Endodermal cell (in vitro differentiated cells): ENCODE measurements around the gene CEBPG. TPM values are rescaled to one million over a fixed set of nuclear protein-coding genes. Genes with fewer than 3 reads are reported as not detected.

Experiments
- DNase-seq: peaks from one replicate; pipeline ENCODE4 v3.0.0-alpha.2; 2017
- H3K27ac ChIP-seq: 2 replicates; pipeline ENCODE4 v1.5.1; 2013; ENCODE audit warnings: mild to moderate bottlenecking, low read depth, low read length, moderate library complexity
- H3K27me3 ChIP-seq: 2 replicates; pipeline ENCODE4 v1.6.1; 2013; ENCODE audit warnings: mild to moderate bottlenecking, low read length, moderate library complexity; ENCODE audit not compliant: insufficient read depth, control insufficient read depth, poor library complexity, severe bottlenecking
- H3K36me3 ChIP-seq: 2 replicates; pipeline ENCODE4 v1.7.0; 2013; ENCODE audit warnings: mild to moderate bottlenecking, low read length, moderate library complexity; ENCODE audit not compliant: control insufficient read depth, insufficient read depth
- H3K4me1 ChIP-seq: one replicate; pipeline ENCODE4 v1.7.0; 2013; ENCODE audit warnings: low read length; ENCODE audit not compliant: control insufficient read depth, insufficient read depth
- H3K4me3 ChIP-seq: 2 replicates; pipeline ENCODE4 v1.5.1; 2013; ENCODE audit warnings: mild to moderate bottlenecking, low read length, moderate library complexity
- H3K9ac ChIP-seq: 2 replicates; pipeline ENCODE4 v1.6.1; 2013; ENCODE audit warnings: mild to moderate bottlenecking, low read length, moderate library complexity; ENCODE audit not compliant: poor library complexity, severe bottlenecking; ENCODE audit errors: extremely low read depth
- H3K9me3 ChIP-seq: 2 replicates; pipeline ENCODE4 v1.6.1; 2013; ENCODE audit warnings: mild to moderate bottlenecking, low read length, moderate library complexity; ENCODE audit not compliant: control insufficient read depth
- H3K27ac Mint-ChIP-seq: 2 replicates; pipeline ENCODE4 v1.8.0; 2020; ENCODE audit warnings: mixed read lengths
- H3K27me3 Mint-ChIP-seq: 2 replicates; pipeline ENCODE4 v1.8.0; 2021; ENCODE audit warnings: mild to moderate bottlenecking, mixed read lengths; ENCODE audit not compliant: insufficient read depth
- H3K36me3 Mint-ChIP-seq: 2 replicates; pipeline ENCODE4 v1.8.0; 2020; ENCODE audit warnings: low read depth, mixed read lengths
- H3K4me1 Mint-ChIP-seq: 2 replicates; pipeline ENCODE4 v1.8.0; 2020; ENCODE audit warnings: mixed read lengths
- H3K4me3 Mint-ChIP-seq: 2 replicates; pipeline ENCODE4 v1.8.0; 2020; ENCODE audit warnings: mild to moderate bottlenecking, moderate library complexity, mixed read lengths
- H3K9me3 Mint-ChIP-seq: 2 replicates; pipeline ENCODE4 v1.8.0; 2020; ENCODE audit warnings: mild to moderate bottlenecking, mixed read lengths
- CTCF ChIP-seq: fragments of 200-600 bp; sonication (generic); conservative IDR thresholded peaks from 2 replicates; pipeline ENCODE4 v1.5.0; 2021; ENCODE audit warnings: antibody characterized with exemption, mild to moderate bottlenecking
- WGBS, 2 experiments: methylation state at CpG; one replicate each; pipeline versions ENCODE4 v1.1.5 to v1.1.7; 2013; ENCODE audit warnings: missing lambda C conversion rate in 2 of 2, mixed read lengths in 1 of 2; ENCODE audit not compliant: insufficient coverage in 1 of 2, insufficient read length in 1 of 2; 5-methylcytosine and 5-hydroxymethylcytosine counted together
- total RNA-seq, 2 donors: library from RNA; stranded (reverse); fragmentation: NEBNext Ultra II Directional in 1 of 2; extraction: Animal tissue kit (Norgen Biotek cat#: 25700) in 1 of 2; gene quantifications; 2 replicates in 1 of 2; 3 replicates in 1 of 2; pipeline ENCODE4 v1.2.1, GENCODE V29; 2021

Gene CEBPG
- total RNA-seq, 2 donors from 2014 or later: 31.9 to 33.8 TPM

- TF ChIP-seq CTCF: peak; percentile 34
Measured at GRCh38 chr19:33427801-33428626, 54.5 kb downstream of the CEBPG start.

DNA sequence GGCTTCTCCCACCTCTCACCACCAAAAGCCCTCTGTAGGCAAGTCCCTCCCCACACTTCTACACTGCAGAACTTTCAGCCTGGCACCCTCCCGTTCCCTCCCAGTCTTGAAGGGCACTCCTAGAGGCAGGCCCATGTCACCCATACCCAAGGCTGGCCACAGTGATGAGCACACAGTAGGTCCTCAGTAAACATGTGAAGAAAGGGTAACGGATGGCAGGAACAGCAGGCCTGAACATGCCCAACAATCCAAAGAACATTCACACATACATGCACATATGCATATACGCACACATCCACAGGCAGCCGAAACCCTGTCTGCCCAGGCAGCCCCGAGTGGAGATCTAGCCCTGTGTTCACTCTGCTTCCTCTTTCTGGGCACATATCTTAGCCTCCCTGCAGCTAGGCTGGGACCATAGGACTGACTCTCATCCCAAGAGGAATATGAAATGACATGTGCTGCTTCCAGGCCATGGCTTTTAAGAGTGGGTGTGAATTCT, 55.2 kb downstream of the CEBPG start:
- Mint-ChIP-seq H3K36me3 (peaks cover 8% of the 10 kb centered on the region), H3K9me3 (no peaks in the 10 kb centered on the region), H3K4me3 (no peak overlapping the region), H3K27ac (no peak overlapping the region), H3K4me1 (peaks cover 1% of the 10 kb centered on the region), H3K27me3 (no peaks in the 10 kb centered on the region)
- no peaks in the 10 kb centered on the region for H3K27me3 ChIP-seq
- no peak overlapping the region for H3K27ac ChIP-seq
- H3K4me1 ChIP-seq: no peaks in the 10 kb centered on the region
- no peak for TF ChIP-seq CTCF
- no peaks in the 10 kb centered on the region for H3K36me3 ChIP-seq
- H3K9ac ChIP-seq: no peak overlapping the region
- WGBS, 2 experiments: 93 to 95% methylated on average over 3 to 5 of the region's 5 CpGs
- DNase-seq: no peak
- no peak overlapping the region for H3K4me3 ChIP-seq
- H3K9me3 ChIP-seq: no peaks in the 10 kb centered on the region

More at GRCh38 chr19:33427801-33428626, 54.5 kb downstream of the CEBPG start:
- WGBS, 2 experiments: 92 to 93% methylated on average over 17 to 21 of the region's 22 CpGs
- no peaks in the 10 kb centered on the region for H3K27me3 Mint-ChIP-seq
- no peaks in the 10 kb centered on the region for H3K9me3 Mint-ChIP-seq
- DNase-seq: no peak
- Histone ChIP-seq H3K9me3 (no peaks in the 10 kb centered on the region), H3K9ac (no peak overlapping the region), H3K4me3 (no peak overlapping the region), H3K36me3 (no peaks in the 10 kb centered on the region), H3K27ac (no peak overlapping the region), H3K4me1 (no peaks in the 10 kb centered on the region), H3K27me3 (no peaks in the 10 kb centered on the region)
- peaks cover 8% of the 10 kb centered on the region for H3K36me3 Mint-ChIP-seq
- peaks cover 1% of the 10 kb centered on the region for H3K4me1 Mint-ChIP-seq
- no peak overlapping the region for H3K27ac Mint-ChIP-seq
- no peak overlapping the region for H3K4me3 Mint-ChIP-seq

GRCh38 chr19:33429891-33430673, 56.6 kb downstream of the CEBPG start:
- H3K27me3 Mint-ChIP-seq: no peaks in the 10 kb centered on the region
- no peak for TF ChIP-seq CTCF

More at GRCh38 chr19:33429891-33430673, 56.6 kb downstream of the CEBPG start:
- Mint-ChIP-seq H3K4me3 (no peak overlapping the region), H3K9me3 (no peaks in the 10 kb centered on the region), H3K4me1 (peaks cover 1% of the 10 kb centered on the region), H3K27ac (no peak overlapping the region), H3K36me3 (no peaks in the 10 kb centered on the region)
- 88% methylated on average over 11 to 17 of the region's 17 CpGs for WGBS, 2 experiments
- Histone ChIP-seq H3K27ac (no peak overlapping the region), H3K36me3 (no peaks in the 10 kb centered on the region), H3K4me3 (no peak overlapping the region), H3K4me1 (no peaks in the 10 kb centered on the region), H3K9me3 (no peaks in the 10 kb centered on the region), H3K27me3 (no peaks in the 10 kb centered on the region), H3K9ac (no peak overlapping the region)
- no peak for DNase-seq
